GM13976 (cell line): ENCODE results near the gene HPCA.

ENCODE experiments used
- DNase-seq: peaks from one replicate; pipeline ENCODE4 v3.0.0; 2012; ENCODE audit warnings: low spot score
- in situ Hi-C: fragments of 300-500 bp; cut with MboI; formaldehyde crosslinking; loops from one replicate; pipeline ENCODE4 v1.12.0; 2022; ENCODE audit warnings: low sequenced_read_pairs, mixed read lengths, inconsistent platforms; ENCODE audit not compliant: unreplicated experiment
- TF ChIP-seq, protein P1 (sequence below): IDR thresholded peaks from 2 replicates; pipeline ENCODE4 v1.5.1; 2012; ENCODE audit warnings: borderline replicate concordance, mild to moderate bottlenecking; ENCODE audit not compliant: insufficient read depth; ENCODE audit errors: extremely low read depth, missing control alignments, control extremely low read depth

Gene HPCA

DNA sequence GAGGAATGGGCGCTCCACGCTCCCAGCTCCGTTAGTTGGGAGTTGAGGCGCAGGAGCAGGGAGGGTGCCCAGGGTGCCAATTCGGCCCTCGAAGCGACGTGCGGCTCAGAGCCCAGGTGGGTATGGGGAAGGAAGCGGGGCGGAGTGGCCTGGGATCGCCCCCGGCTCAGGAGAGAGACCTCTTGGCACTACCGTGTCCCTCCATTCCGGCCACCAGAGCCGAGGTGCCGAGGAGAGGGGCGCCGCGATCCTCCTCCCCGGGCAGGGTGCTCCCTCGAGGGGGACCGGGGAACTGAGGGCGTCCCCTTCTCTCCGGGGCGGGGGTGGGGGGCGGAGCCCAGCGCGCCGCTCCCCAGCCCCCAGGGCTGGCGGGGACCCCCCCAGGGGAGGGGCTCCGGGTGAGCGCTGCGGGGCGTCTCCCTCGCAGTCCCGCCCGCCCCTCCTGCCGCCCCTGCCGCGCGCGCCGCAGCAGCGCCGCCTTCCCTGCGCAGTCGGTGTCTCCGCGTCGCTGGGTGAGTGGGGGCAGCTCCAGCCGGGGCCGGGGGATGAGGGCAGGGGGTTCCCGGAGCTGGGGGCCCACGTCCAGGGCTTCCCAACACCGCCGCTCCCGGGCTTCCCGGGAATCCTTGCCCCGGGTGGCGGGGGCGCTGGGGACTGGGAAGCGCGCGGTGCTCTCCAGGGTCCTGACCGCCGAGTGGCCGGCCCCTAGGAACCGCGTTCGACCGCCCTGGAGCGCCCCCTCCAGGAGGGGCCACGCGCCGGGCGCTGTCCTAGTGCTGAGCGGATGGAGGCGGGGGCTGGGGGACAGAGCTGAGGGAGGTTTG, at the start of gene HPCA:
HPCA (plus strand) TSS at position 488 of the 824 bp plus-strand sequence. CDS start 2,408 bp downstream, outside the sequence.
- in situ Hi-C loops, result no loop called here
- peak; percentile 79 for DNase-seq
- TF ChIP-seq, protein P1, sequence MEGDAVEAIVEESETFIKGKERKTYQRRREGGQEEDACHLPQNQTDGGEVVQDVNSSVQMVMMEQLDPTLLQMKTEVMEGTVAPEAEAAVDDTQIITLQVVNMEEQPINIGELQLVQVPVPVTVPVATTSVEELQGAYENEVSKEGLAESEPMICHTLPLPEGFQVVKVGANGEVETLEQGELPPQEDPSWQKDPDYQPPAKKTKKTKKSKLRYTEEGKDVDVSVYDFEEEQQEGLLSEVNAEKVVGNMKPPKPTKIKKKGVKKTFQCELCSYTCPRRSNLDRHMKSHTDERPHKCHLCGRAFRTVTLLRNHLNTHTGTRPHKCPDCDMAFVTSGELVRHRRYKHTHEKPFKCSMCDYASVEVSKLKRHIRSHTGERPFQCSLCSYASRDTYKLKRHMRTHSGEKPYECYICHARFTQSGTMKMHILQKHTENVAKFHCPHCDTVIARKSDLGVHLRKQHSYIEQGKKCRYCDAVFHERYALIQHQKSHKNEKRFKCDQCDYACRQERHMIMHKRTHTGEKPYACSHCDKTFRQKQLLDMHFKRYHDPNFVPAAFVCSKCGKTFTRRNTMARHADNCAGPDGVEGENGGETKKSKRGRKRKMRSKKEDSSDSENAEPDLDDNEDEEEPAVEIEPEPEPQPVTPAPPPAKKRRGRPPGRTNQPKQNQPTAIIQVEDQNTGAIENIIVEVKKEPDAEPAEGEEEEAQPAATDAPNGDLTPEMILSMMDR, result peak; percentile 67

DNA sequence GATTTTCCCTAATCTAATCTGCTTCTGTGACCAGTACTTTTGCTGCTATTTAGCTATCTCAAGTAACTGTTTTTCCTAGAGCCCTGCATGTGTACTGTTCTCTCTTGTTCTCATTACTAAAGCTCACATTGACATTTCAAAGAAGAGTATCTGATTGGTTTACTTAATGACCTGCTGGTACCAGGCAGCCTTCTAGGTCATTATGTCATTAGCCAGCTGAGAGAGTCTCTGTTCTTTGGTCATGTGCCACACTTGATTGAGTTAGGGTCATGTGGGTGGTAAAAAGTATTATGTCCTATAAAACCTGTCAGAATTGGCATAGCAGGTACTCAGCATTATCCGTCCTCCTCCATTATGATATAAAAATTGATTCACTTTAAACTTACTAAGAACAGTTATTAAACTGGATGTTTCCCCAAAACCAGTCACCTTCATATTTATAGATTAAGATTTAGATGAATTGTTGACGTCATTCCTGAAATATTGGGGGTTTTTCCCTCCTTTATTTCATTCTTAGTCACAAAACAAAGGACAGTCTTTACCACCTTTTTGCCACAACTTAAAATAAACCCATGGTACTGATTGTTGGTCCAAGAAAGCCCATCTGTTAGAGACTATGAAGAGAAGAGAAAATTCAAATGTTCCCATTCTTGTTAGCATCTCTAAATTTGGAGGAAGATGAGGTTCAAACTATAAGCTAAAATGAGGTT, 37.8 kb upstream of the HPCA start:
- DNase-seq, result peak; percentile 34
- in situ Hi-C loops, result no loop called here
- TF ChIP-seq, protein P1, result no peak

- DNase-seq, result no peak
- TF ChIP-seq, protein P1, result no peak
- in situ Hi-C loops, result no loop called here
Measured at GRCh38 chr1:32855861-32856617, 30.3 kb upstream of the HPCA start.

DNA sequence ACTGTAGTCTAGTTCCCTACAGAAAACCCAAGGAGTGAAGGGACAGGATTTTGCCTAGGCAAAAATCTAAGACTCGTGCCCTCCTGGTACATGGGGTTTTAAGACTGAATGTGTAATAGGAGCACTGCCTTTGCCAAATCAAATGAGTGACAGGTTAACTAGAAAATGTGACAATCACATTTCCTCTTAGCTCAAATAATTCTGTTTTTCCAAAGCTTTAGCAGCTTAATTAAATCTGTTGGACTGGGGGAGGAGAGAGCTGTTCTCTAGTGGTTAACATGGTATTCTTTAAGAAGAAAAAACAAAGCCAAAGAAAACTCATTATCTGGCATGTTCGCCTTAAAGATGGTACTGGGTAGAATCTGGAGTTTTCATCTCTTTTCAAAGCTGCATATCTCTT, 28.2 kb upstream of the HPCA start:
- in situ Hi-C loops, result no loop called here
- TF ChIP-seq, protein P1, result no peak
- no peak for DNase-seq

- in situ Hi-C loops, result no loop called here
- DNase-seq, result no peak
- TF ChIP-seq, protein P1, result no peak
Measured at GRCh38 chr1:32858791-32859190, 27.5 kb upstream of the HPCA start.

DNA sequence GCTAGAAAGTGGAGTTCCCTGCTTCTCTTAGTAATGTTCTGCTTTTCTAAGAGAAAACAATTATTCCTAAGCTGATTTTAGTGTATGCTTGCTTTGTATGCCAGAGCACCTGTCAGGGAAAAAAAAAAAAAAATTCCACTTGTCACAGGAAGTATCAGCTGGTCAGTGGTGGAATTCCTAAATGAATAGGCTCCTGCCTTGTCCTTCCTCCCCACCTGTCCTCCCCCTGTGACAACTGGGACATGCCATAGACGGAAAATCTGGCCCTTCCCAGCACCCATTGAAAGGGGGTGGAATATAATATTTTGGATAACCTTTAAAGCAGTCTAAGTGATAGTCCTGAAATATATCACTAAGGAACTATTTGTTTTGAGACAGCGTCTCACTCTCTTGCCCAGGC, 26.4 kb upstream of the HPCA start:
- DNase-seq, result no peak
- TF ChIP-seq, protein P1, result no peak
- in situ Hi-C loops, result no loop called here
